Ovary (tissue), 3 donors: ENCODE measurements around the gene HNRNPA2B1.

Experiments
- CTCF ChIP-seq, 3 donors: fragments of 450-650 bp in 2 of 3; fragments of 200-600 bp in 1 of 3; IDR thresholded peaks; one replicate each; pipeline versions ENCODE4 v1.5.1 to v1.8.0; 2016 to 2022; ENCODE audit warnings: antibody characterized with exemption in 3 of 3, mild to moderate bottlenecking in 1 of 3
- EP300 ChIP-seq: sonication (generic); formaldehyde crosslinking; IDR thresholded peaks from one replicate; pipeline ENCODE4 v1.6.1; 2017; ENCODE audit warnings: antibody characterized with exemption
- POLR2A ChIP-seq: fragments of 450-650 bp; IDR thresholded peaks from one replicate; pipeline ENCODE4 v1.6.1; 2017; ENCODE audit warnings: antibody characterized with exemption, mild to moderate bottlenecking, moderate library complexity
- donor health status: DM: no; HTN: no; CAD: no.

- no peak for TF ChIP-seq POLR2A
- no peak for TF ChIP-seq EP300
- no peak for TF ChIP-seq CTCF (IDR thresholded peaks at IDR 0.05)
Measured at GRCh38 chr7:26166684-26167266, 33.8 kb downstream of the HNRNPA2B1 start.
